ENCODE data around the gene C11orf65.
A peak's percentile ranks its signal among the peaks of the same experiment; 100 is the strongest.
"Not testable (repeated sequence)": the region's sequence is repeated elsewhere in the genome, so short reads cannot be mapped to it uniquely, and the experiment has no call there.

Gene C11orf65

GRCh38 chr11:108474664-108475463 is 7.5 kb upstream of the C11orf65 start:
- Histone ChIP-seq H3K36me3 (ENCODE audit: control insufficient read depth, insufficient read depth, low read length) (peaks cover 6% of the 10 kb centered on the region), H3K9me3 (ENCODE audit: control insufficient read depth, low read length) (no peaks in the 10 kb centered on the region), H3K27ac (ENCODE audit: insufficient read depth, low read length, poor library complexity, severe bottlenecking) (no peak overlapping the region), H3K27me3 (replicated peaks; ENCODE audit: control insufficient read depth, insufficient read depth, low read length, poor library complexity, severe bottlenecking) (no peaks in the 10 kb centered on the region), H3K4me3 (ENCODE audit: insufficient read depth, low read depth, low read length, poor library complexity, severe bottlenecking) (no peak overlapping the region), H3K4me1 (ENCODE audit: control insufficient read depth, insufficient read depth, low read length, poor library complexity, severe bottlenecking) (no peaks in the 10 kb centered on the region)
- no peak for DNase-seq

- Histone ChIP-seq H3K4me3 (ENCODE audit: insufficient read depth, low read depth, low read length, poor library complexity, severe bottlenecking) (no peak overlapping the region), H3K36me3 (ENCODE audit: control insufficient read depth, insufficient read depth, low read length) (peaks cover 5% of the 10 kb centered on the region), H3K9me3 (ENCODE audit: control insufficient read depth, low read length) (no peaks in the 10 kb centered on the region), H3K27me3 (replicated peaks; ENCODE audit: control insufficient read depth, insufficient read depth, low read length, poor library complexity, severe bottlenecking) (no peaks in the 10 kb centered on the region), H3K4me1 (ENCODE audit: control insufficient read depth, insufficient read depth, low read length, poor library complexity, severe bottlenecking) (no peaks in the 10 kb centered on the region), H3K27ac (ENCODE audit: insufficient read depth, low read length, poor library complexity, severe bottlenecking) (no peak overlapping the region)
- DNase-seq: no peak
Measured at GRCh38 chr11:108472681-108473080, 5.4 kb upstream of the C11orf65 start.

GRCh38 chr11:108468478-108468864 is 1.1 kb upstream of the C11orf65 start:
- H3K27ac ChIP-seq (ENCODE audit: insufficient read depth, low read length, poor library complexity, severe bottlenecking): no peak overlapping the region
- no peak for DNase-seq
- H3K27me3 ChIP-seq (replicated peaks; ENCODE audit: control insufficient read depth, insufficient read depth, low read length, poor library complexity, severe bottlenecking): no peaks in the 10 kb centered on the region
- no peaks in the 10 kb centered on the region for H3K9me3 ChIP-seq (ENCODE audit: control insufficient read depth, low read length)
- no peaks in the 10 kb centered on the region for H3K4me1 ChIP-seq (ENCODE audit: control insufficient read depth, insufficient read depth, low read length, poor library complexity, severe bottlenecking)
- no peaks in the 10 kb centered on the region for H3K36me3 ChIP-seq (ENCODE audit: control insufficient read depth, insufficient read depth, low read length)
- no peak overlapping the region for H3K4me3 ChIP-seq (ENCODE audit: insufficient read depth, low read depth, low read length, poor library complexity, severe bottlenecking)

- Histone ChIP-seq H3K4me1 (ENCODE audit: control insufficient read depth, insufficient read depth, low read length, poor library complexity, severe bottlenecking) (no peaks in the 10 kb centered on the region), H3K36me3 (ENCODE audit: control insufficient read depth, insufficient read depth, low read length) (no peaks in the 10 kb centered on the region), H3K9me3 (ENCODE audit: control insufficient read depth, low read length) (no peaks in the 10 kb centered on the region), H3K27ac (ENCODE audit: insufficient read depth, low read length, poor library complexity, severe bottlenecking) (peak overlapping the region; percentile 98), H3K27me3 (replicated peaks; ENCODE audit: control insufficient read depth, insufficient read depth, low read length, poor library complexity, severe bottlenecking) (no peaks in the 10 kb centered on the region), H3K4me3 (ENCODE audit: insufficient read depth, low read depth, low read length, poor library complexity, severe bottlenecking) (peak overlapping the region; percentile 74)
- no peak for DNase-seq
Measured at GRCh38 chr11:108466405-108466804, 924 bp downstream of the C11orf65 start.

GRCh38 chr11:108453207-108453835 is 14.0 kb downstream of the C11orf65 start:
- H3K27me3 ChIP-seq (replicated peaks; ENCODE audit: control insufficient read depth, insufficient read depth, low read length, poor library complexity, severe bottlenecking): no peaks in the 10 kb centered on the region
- H3K36me3 ChIP-seq (ENCODE audit: control insufficient read depth, insufficient read depth, low read length): no peaks in the 10 kb centered on the region
- no peak overlapping the region for H3K4me3 ChIP-seq (ENCODE audit: insufficient read depth, low read depth, low read length, poor library complexity, severe bottlenecking)
- no peak overlapping the region for H3K27ac ChIP-seq (ENCODE audit: insufficient read depth, low read length, poor library complexity, severe bottlenecking)
- H3K4me1 ChIP-seq (ENCODE audit: control insufficient read depth, insufficient read depth, low read length, poor library complexity, severe bottlenecking): no peaks in the 10 kb centered on the region
- DNase-seq: no peak
- H3K9me3 ChIP-seq (ENCODE audit: control insufficient read depth, low read length): no peaks in the 10 kb centered on the region

- not testable (repeated sequence) for H3K4me3 ChIP-seq (ENCODE audit: insufficient read depth, low read depth, low read length, poor library complexity, severe bottlenecking); H3K9me3 ChIP-seq (ENCODE audit: control insufficient read depth, low read length); H3K27me3 ChIP-seq (replicated peaks; ENCODE audit: control insufficient read depth, insufficient read depth, low read length, poor library complexity, severe bottlenecking); H3K4me1 ChIP-seq (ENCODE audit: control insufficient read depth, insufficient read depth, low read length, poor library complexity, severe bottlenecking); H3K36me3 ChIP-seq (ENCODE audit: control insufficient read depth, insufficient read depth, low read length); DNase-seq; H3K27ac ChIP-seq (ENCODE audit: insufficient read depth, low read length, poor library complexity, severe bottlenecking)
Measured at GRCh38 chr11:108441445-108441844, 25.9 kb downstream of the C11orf65 start.

- Histone ChIP-seq H3K4me1 (ENCODE audit: control insufficient read depth, insufficient read depth, low read length, poor library complexity, severe bottlenecking) (no peaks in the 10 kb centered on the region), H3K27ac (ENCODE audit: insufficient read depth, low read length, poor library complexity, severe bottlenecking) (no peak overlapping the region), H3K27me3 (replicated peaks; ENCODE audit: control insufficient read depth, insufficient read depth, low read length, poor library complexity, severe bottlenecking) (no peaks in the 10 kb centered on the region), H3K9me3 (ENCODE audit: control insufficient read depth, low read length) (no peaks in the 10 kb centered on the region), H3K4me3 (ENCODE audit: insufficient read depth, low read depth, low read length, poor library complexity, severe bottlenecking) (no peak overlapping the region), H3K36me3 (ENCODE audit: control insufficient read depth, insufficient read depth, low read length) (no peaks in the 10 kb centered on the region)
- no peak for DNase-seq
Measured at GRCh38 chr11:108436594-108436993, 30.7 kb downstream of the C11orf65 start.

- Histone ChIP-seq H3K27ac (ENCODE audit: insufficient read depth, low read length, poor library complexity, severe bottlenecking) (no peak overlapping the region), H3K27me3 (replicated peaks; ENCODE audit: control insufficient read depth, insufficient read depth, low read length, poor library complexity, severe bottlenecking) (no peaks in the 10 kb centered on the region), H3K4me3 (ENCODE audit: insufficient read depth, low read depth, low read length, poor library complexity, severe bottlenecking) (no peak overlapping the region), H3K9me3 (ENCODE audit: control insufficient read depth, low read length) (no peaks in the 10 kb centered on the region), H3K4me1 (ENCODE audit: control insufficient read depth, insufficient read depth, low read length, poor library complexity, severe bottlenecking) (no peaks in the 10 kb centered on the region), H3K36me3 (ENCODE audit: control insufficient read depth, insufficient read depth, low read length) (no peaks in the 10 kb centered on the region)
- DNase-seq: no peak
Measured at GRCh38 chr11:108435066-108435465, 32.3 kb downstream of the C11orf65 start.

GRCh38 chr11:108432783-108433182 is 34.5 kb downstream of the C11orf65 start:
- Histone ChIP-seq H3K4me3 (ENCODE audit: insufficient read depth, low read depth, low read length, poor library complexity, severe bottlenecking) (no peak overlapping the region), H3K4me1 (ENCODE audit: control insufficient read depth, insufficient read depth, low read length, poor library complexity, severe bottlenecking) (no peaks in the 10 kb centered on the region), H3K36me3 (ENCODE audit: control insufficient read depth, insufficient read depth, low read length) (no peaks in the 10 kb centered on the region), H3K27ac (ENCODE audit: insufficient read depth, low read length, poor library complexity, severe bottlenecking) (no peak overlapping the region), H3K9me3 (ENCODE audit: control insufficient read depth, low read length) (no peaks in the 10 kb centered on the region), H3K27me3 (replicated peaks; ENCODE audit: control insufficient read depth, insufficient read depth, low read length, poor library complexity, severe bottlenecking) (no peaks in the 10 kb centered on the region)
- no peak for DNase-seq

- no peak for DNase-seq
- Histone ChIP-seq H3K27ac (ENCODE audit: insufficient read depth, low read length, poor library complexity, severe bottlenecking) (no peak overlapping the region), H3K27me3 (replicated peaks; ENCODE audit: control insufficient read depth, insufficient read depth, low read length, poor library complexity, severe bottlenecking) (no peaks in the 10 kb centered on the region), H3K36me3 (ENCODE audit: control insufficient read depth, insufficient read depth, low read length) (no peaks in the 10 kb centered on the region), H3K4me1 (ENCODE audit: control insufficient read depth, insufficient read depth, low read length, poor library complexity, severe bottlenecking) (no peaks in the 10 kb centered on the region), H3K4me3 (ENCODE audit: insufficient read depth, low read depth, low read length, poor library complexity, severe bottlenecking) (no peak overlapping the region), H3K9me3 (ENCODE audit: control insufficient read depth, low read length) (no peaks in the 10 kb centered on the region)
Measured at GRCh38 chr11:108431997-108432396, 35.3 kb downstream of the C11orf65 start.
